HG03378 (cell line): ENCODE data around the gene SARDH.

Experiments used
- ATAC-seq: cut with Tn5 transposase; IDR thresholded peaks from one replicate; pipeline ENCODE4 v1.9.1; 2021; ENCODE audit warnings: mild to moderate bottlenecking, moderate library complexity; ENCODE audit not compliant: unreplicated experiment

The SARDH gene

DNA sequence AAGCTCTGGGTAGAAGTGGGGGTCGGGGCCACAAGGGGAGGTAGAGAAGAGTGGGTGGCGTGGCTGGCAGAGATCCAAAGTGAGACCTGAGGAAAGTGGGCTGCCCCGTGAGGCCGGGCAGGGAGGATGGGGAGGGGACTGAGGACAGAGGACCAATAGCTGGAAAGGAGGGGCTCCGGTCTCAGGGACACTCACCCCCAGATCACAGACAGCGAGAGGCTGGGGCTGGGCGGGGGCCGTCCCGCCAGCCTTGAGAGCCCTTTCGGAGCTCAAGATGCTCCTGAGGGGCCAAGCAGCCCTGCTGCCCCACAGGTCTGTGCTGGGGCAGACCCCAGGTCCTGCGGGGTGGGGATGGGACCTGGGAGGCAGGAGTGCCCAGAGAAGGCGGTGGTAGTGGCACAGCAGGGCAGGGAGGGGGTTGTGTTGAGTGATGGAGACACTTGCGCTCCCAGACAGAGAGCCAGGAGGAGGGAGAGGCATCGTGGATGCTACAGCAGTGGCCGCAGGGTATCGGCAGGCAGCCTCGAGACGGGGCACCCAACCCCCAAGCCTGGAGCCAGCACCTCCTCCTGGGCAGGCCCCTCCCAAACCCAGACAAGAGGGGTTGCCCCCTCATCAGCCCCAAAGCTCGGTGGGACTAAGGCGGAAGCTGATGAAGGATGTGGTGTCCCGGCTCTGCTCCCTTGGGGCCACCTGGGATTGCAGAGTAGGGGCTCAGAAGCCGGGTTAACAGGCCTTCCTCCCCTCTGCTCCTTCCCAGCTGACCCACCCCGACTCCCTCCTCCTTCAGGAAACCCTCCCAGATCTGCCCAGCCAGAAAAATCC is 3.4 kb downstream of the SARDH start:
- ATAC-seq = no peak

DNA sequence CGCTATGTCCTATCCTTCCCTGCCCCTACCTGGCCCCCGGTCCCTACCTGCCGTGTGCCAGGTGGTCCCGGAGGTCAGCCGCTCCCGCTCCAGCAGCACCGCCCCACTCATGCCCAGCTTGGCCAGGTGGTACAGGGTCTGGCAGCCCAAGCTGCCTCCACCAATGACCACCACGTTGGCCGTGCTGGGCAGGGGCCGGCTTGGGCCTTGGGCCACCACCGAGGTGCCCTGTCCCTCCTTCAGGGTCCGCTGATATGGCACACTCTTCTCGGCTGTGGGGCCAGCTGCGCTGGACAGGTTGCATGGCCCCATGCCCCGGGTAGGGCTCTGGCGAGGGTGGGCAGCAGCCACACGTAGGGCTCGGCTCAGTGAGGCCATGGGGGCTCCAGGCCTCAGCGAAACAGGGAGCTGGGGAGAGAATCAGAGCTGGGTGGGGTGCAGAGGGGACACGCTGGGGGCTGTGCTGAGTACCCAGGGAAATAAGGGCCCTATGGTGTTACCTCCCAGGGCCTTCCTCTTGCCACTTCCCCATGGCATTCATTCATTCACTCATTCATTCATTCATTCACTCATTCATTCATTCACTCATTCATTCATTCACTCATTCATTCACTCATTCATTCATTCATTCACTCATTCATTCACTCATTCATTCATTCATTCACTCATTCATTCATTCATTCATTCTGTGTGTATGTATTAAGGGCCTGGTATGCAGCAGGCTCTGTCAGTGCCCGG is 4.2 kb downstream of the SARDH start:
- ATAC-seq = no peak

- ATAC-seq = no peak
Measured at GRCh38 chr9:133733421-133733795, 4.7 kb downstream of the SARDH start.

- ATAC-seq = no peak
Measured at GRCh38 chr9:133732639-133733408, 5.3 kb downstream of the SARDH start.

DNA sequence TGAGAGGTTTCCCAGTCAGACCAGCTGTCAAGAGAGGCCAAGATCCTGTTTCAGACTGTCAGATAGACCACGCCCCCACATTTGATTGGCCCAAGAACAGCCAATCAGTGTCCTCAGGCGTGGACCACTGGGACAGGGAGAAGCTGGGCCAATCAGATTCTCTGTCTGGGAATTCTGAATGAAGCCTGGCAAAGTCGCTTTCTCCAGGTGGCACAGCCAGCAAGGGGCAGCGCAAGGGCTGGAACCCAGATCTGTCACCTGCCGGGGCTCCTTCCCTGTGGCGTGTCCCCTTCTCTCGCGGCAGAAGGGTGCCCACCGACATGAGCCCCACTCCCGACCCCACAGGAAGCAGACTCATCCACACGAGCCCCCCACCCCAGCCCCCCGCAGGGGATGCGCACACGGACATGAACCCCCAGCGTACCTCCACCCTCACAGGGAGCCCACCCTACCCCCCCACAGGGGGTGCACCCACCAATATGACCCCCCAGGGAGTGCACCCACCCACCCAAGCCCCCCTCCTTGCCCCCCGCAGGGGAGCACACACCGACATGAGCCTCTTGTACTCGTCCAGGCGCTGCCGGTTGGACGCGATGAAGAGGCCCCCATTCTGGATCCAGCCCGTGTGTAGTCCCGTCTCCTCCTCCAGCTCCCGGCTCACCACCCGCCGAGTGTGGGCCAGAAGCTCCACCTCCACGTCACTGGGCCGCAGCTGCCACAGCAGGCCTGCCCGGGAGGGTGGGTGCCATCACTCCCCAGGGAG is 6.1 kb downstream of the SARDH start:
- ATAC-seq = no peak

DNA sequence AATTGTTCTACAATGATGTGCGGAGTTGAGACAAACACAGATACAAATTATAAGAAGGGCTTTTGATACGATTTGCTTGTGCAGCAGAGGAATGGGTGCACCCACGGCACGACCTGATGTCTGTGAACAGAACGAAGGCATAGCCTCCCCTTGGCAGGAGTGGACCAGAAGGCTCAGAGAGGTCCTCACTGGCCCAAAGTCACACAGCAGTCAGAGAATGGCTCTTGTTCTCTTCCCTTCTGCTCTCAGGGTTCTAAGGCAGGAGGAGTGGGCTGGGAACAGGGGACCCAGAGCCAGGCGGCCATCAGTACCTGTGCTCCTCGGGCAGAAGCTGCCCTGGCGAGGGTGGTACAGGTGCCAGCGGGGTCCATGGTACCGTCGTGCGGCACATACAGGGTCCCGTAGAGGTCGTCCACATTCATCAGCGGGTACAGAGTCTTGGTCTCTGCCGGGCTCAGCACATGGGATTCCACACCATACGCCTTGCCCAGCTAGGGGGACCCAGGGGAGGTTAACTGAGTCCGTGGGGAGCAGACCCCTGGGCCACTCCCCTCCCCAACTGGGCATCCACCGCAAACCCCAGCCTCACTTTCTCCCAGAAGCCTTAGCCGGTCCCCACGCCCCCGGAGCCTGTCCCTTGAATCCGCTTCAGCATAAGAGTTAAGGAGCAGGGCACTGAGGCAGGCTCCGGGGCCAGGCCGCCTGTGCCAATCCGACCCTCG is 7.0 kb downstream of the SARDH start:
- no peak for ATAC-seq

DNA sequence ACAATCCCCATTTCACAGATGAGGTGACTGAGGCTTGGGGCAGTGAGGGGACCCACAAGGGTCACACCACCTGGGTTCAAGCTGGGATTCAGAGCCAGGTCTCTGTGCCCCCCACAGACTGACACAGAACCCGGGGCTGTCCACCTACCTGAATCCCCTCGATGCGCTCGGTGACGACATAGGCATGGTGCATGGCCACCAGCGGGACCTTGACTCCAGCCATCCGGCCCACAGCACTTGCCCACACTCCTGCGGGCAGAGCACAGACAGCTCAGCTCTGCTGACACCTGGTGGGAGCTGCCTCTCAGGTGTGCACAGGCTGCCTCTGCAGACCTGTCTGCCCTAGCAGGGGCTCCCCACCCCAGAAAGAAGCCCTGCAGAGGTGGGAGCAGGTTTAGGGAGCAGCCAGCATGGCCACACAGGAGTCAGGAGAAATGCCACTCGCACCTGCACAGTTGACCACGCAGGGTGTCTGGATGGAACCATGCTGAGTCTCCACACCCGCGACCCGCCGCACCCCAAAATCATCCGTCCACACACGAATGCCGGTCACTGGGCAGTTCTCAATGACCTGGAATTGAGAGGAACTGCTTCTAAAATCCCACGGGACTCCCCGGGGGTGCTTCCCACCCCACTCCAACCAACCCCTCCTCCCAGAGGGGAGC is 8.4 kb downstream of the SARDH start:
- ATAC-seq = no peak

DNA sequence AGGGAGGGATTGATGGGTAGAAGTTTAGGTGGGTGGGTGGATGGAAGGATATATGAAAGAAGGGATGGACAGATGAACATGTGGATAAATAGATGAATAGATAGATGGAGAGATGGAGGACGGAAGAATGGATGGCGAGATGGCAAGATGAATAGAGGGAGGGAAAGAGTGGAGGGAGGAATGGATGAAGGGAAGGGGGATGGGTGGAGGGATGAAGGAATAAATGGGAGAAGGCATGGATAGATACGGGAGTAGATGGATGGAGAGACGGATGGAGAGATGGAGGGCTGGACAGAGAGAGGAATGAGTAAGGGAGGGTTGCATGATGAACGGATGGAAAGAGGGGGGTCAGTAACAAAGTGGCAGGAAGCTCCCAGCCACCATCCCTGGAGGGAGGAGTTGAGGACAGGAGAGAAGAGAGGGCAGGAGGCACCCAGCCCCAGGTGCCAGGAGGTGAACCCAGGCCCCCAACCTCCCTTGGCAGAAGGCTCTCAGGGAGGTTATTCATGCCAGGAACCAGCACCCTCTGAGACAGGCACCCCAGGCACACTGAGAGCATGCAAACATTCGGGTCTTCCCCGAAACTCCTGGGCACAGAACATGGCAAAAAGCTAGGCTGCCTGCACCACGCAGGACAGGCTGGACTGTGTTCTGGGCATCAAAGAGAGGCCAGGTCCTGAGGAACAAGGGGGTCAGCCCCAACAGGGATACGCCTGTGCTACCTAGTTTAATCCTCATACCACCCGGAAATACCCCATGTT is 9.1 kb downstream of the SARDH start:
- no peak for ATAC-seq

- ATAC-seq = no peak
Measured at GRCh38 chr9:133727876-133728441, 10.2 kb downstream of the SARDH start.

GRCh38 chr9:133727277-133727875 is 10.8 kb downstream of the SARDH start:
- ATAC-seq = no peak

- ATAC-seq = no peak
Measured at GRCh38 chr9:133726401-133727276, 11.5 kb downstream of the SARDH start.

GRCh38 chr9:133725886-133726285 is 12.3 kb downstream of the SARDH start:
- ATAC-seq = no peak

- no peak for ATAC-seq
Measured at GRCh38 chr9:133718563-133719315, 19.4 kb downstream of the SARDH start.

GRCh38 chr9:133717113-133718031 is 20.8 kb downstream of the SARDH start:
- no peak for ATAC-seq

DNA sequence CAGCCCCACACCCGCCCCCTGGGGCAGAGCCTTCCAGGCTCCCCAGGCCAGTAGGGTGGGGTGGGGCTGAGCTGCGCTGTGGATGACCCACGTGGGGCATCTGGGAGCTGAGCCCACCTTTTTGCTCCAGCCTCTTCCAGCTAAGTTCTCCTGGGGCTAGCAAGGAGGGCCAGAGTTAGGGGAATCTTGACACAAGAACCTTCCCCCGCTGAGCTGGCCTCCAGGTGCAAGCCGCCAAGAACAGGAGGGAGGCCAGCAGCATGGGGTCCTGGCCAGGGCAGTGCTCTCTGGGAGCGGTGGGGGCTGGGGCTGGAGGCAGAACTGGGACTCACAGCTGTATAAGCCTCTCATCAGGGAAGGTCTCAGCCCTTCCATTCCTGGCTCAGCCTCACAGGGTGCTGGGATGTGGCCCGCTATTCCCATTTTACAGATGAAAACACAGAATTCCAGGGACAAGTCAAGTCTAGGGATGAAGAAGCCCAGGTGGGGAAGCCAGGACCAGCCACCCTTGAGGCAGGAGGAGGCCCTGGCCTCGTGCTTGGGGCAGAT is 21.5 kb downstream of the SARDH start:
- no peak for ATAC-seq
